ENCODE results near the gene GTF2F2.

- TF ChIP-seq, protein P1, sequence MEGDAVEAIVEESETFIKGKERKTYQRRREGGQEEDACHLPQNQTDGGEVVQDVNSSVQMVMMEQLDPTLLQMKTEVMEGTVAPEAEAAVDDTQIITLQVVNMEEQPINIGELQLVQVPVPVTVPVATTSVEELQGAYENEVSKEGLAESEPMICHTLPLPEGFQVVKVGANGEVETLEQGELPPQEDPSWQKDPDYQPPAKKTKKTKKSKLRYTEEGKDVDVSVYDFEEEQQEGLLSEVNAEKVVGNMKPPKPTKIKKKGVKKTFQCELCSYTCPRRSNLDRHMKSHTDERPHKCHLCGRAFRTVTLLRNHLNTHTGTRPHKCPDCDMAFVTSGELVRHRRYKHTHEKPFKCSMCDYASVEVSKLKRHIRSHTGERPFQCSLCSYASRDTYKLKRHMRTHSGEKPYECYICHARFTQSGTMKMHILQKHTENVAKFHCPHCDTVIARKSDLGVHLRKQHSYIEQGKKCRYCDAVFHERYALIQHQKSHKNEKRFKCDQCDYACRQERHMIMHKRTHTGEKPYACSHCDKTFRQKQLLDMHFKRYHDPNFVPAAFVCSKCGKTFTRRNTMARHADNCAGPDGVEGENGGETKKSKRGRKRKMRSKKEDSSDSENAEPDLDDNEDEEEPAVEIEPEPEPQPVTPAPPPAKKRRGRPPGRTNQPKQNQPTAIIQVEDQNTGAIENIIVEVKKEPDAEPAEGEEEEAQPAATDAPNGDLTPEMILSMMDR (IDR thresholded peaks at IDR 0.05; ENCODE audit: low read length), result no peak
- no peak for TF ChIP-seq EZH2 (IDR thresholded peaks at IDR 0.05; ENCODE audit: borderline replicate concordance, low read length)
Observed at GRCh38 chr13:45298206-45298505, 177.8 kb downstream of the GTF2F2 start.

Measured in OCI-LY1 (cell line).